ENCODE results near the gene KCNA4.

DNA sequence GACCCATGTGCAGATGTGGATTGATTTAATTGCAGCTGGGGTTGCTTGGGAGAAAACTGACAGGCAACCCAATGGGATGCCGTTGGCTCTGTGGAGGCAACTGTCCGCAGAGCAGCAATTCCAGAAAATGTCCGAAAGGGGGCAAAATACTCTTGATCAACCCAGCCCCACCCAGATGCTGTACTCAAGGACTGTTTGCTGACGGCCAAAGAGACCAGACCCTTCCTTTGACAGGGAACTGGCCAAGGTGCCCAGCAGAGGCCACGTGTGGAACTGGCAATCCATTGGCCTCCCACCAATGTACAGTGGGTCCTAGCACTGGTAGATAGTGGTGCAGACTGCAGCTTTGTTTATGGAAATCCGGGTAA lies 29.7 kb upstream of the KCNA4 start:
- TF ChIP-seq, protein P1, sequence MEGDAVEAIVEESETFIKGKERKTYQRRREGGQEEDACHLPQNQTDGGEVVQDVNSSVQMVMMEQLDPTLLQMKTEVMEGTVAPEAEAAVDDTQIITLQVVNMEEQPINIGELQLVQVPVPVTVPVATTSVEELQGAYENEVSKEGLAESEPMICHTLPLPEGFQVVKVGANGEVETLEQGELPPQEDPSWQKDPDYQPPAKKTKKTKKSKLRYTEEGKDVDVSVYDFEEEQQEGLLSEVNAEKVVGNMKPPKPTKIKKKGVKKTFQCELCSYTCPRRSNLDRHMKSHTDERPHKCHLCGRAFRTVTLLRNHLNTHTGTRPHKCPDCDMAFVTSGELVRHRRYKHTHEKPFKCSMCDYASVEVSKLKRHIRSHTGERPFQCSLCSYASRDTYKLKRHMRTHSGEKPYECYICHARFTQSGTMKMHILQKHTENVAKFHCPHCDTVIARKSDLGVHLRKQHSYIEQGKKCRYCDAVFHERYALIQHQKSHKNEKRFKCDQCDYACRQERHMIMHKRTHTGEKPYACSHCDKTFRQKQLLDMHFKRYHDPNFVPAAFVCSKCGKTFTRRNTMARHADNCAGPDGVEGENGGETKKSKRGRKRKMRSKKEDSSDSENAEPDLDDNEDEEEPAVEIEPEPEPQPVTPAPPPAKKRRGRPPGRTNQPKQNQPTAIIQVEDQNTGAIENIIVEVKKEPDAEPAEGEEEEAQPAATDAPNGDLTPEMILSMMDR (IDR thresholded peaks at IDR 0.05), result no peak
- no peak for TF ChIP-seq POLR2A (IDR thresholded peaks at IDR 0.05)
